Bone marrow (tissue), 2 donors: Measurements from ENCODE around the gene HDAC4.

Experiments
- DNase-seq, 2 donors: peaks; one replicate each; lab custom pipeline; 2025; lab: John Stamatoyannopoulos, UW

The HDAC4 gene

GRCh38 chr2:239201531-239201876 is 199.3 kb downstream of the HDAC4 start:
- no peak for DNase-seq

- DNase-seq = no peak
These were observed 199.9 kb downstream of the HDAC4 start for GRCh38 chr2:239200646-239201530.

DNA sequence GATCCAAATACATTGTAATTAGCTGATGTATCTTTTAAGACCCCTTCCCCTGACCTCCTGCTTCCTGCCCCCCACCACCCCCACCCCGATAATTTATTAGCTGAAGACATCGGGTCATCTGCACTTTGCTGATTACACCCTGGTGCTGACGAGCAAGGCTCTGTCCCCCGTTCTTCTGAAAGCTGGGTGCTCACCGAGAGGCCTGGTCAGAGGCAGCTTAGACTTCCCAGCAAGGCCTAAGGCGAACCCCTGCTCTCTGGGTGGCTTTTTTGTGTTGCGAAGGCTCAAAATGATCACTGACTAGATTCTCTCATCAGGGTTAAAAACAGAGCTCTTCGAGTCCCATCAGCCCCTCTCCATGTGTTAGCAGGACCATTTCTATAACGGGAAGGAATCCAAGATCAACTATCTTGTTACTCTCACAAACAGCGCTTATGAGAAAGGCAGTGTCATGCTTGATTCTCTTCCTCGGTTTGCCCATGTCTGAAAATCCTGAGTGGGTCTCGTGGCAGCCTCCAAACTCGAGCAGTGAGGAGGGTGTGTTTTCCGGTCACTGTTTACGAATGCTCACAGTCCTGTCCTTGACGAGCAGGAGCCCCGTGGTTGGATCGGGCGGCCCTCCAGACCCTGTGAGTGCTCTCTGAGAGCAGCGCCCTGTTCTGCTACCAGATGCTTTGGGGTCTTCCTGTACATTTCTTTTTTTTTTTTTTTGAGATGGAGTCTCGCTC is 201.6 kb downstream of the HDAC4 start:
- no peak for DNase-seq

DNA sequence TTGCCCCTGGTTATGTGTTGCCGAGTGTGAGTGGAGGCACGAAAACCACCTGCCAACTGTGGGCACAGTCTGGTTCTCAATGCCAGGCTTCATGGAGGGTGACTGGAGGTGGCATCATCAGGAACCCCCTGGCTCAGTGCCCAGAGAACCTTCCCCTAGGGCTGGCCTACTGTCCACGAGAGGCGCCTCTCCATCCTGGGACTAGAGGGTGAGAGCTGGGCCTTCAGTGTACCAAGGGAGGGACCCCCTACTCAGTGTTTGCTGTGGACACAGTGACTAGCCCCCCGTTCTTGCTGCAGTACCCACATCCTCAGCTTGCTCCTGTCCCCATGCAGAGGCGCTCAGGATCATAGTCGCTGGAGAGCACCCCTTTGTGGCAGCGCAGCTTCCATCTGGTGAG is 202.6 kb downstream of the HDAC4 start:
- no peak for DNase-seq

DNA sequence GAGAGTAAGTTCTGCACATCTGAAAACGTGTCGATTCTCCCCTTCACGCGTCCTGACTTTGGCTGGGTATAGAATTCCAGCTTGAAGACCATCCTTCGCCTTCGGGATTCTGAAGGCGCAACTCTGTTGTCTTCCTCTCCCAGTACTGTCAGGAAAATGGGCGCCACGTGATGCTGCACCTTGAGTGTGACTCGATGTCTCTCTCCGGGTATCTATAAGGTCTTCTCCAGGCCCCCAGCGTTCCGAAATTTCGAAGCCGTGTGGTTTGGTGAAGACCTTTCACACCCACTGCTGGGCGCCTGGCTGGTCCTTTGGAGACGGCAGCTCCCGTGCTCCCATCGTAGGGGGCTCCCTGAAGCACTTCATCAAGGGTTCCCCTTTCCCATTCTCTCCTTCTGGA is 203.7 kb downstream of the HDAC4 start:
- DNase-seq = no peak

- DNase-seq = no peak
These were observed 204.3 kb downstream of the HDAC4 start for GRCh38 chr2:239196474-239197021.

DNA sequence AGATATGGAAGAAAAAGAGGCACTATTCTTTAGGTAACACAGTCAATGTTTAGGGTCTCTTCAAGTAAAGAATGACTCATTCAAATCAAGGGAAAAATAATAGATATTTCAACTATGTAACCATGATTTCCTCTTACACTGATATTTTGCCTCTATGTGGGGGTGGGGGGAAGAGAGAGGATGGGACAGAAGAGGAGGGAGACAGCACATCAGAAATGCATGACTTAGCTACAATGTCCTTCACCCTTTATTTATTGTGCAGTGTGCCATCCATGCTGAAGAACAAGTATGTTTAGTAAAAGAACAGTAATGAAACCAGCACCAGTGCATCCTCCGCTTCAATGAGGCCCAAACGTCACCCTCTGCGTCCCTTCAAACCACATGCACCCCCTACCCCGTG is 204.8 kb downstream of the HDAC4 start:
- no peak for DNase-seq

- no peak for DNase-seq
These were observed 205.4 kb downstream of the HDAC4 start for GRCh38 chr2:239195318-239195871.

GRCh38 chr2:239194731-239195317 is 206.0 kb downstream of the HDAC4 start:
- DNase-seq = no peak

DNA sequence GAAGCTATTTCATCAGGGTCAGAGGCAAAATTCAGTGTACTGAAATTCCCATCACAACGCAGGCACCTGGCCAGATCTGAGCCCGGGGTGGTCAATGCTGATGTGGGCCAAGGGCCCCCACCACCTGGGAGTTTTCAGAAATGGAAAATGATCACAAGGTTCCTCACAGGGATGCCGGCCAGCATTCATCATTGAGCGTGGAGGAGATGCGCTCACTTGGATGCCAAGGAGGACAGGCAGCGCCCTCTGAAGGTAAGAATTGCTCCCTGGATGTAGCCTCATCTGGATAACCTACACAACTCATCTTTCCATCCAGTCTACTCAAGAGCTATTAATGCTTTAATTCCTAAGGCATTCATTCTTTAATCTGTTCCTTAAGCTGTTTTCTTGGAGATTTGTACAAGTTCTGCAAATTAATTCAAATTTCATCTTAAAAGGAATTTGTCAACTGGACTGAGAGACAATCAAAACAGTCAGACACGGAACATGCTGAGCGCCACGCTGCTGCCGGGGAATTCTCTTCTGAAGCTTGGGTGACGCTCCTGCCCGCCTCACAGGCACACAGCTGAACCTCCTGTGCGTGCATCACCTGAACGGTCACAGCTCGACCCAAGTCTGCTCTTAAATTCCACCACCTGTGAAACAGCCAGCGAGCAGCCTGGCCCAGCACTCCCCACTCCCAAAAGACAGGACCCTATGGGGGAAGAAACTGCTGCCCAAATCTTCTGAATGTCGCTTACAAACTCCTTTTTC is 206.7 kb downstream of the HDAC4 start:
- DNase-seq = no peak

DNA sequence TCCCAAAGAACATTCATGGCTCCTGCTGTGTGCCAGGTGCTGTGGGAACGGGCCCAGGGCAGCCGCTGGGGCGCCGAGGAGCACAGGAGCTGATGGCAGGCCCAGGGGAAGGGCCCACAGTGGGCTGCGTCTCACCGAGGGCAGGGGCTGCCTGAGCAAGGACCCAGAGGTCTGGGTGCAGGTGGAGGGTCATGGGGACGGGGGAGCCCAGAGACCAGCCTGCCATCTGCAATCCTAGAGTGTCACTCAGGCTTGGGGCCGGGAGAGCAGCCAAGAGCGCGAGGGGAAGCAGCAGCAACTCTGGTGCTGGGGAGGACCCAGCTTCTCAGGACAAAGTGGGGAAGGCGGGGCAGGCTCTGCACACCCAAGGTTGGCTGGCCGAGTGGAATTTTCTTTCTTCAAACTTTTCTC is 207.4 kb downstream of the HDAC4 start:
- DNase-seq = no peak

- DNase-seq = no peak
These were observed 207.8 kb downstream of the HDAC4 start for GRCh38 chr2:239192975-239193374.

- no peak for DNase-seq
These were observed 208.4 kb downstream of the HDAC4 start for GRCh38 chr2:239192456-239192855.

DNA sequence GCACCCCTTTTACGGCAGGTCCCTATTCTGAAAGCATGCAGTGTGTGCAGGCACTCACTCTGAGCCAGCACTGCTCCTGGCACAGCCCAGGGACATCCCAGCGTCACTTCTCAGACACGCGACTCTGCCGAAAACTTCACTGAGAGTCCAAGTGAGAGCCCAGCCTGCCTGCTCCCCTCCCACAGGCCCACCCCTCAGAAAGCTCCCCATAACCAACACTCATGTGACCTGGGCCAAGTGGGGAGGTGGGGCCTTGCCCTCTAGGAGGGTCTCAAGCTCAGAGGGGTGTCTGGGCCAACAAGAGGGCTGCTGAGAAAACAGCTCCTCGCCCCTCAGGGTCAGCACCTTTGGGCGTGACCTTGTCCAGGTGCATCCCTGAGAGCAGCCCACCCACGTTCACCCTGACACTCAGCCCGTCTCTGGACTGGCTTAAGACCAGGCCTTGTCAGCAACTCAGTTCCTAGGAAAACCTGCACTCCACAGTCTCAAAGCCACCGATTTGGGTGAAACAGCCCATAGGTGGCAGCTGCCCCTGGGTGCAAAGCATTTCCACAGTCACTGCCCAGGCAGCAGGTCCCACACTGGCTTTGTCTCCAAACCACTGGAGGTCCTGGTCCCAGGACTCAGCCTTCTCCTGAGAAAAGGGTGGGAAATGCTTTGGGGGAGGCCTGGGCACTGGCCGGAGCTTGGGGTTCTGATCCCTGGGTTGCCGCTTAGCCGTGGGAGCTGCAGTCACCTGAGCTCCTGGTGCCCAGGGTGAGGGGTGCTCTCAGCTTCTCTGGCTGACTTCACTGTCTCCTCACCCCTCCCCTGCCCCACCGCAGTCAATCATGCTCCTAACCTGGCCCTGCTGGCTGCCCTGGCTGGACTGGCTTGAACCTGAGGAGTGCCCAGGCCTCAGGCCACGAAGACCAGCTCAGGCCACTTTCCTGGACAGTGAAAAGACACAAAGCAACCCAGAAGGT is 209.6 kb downstream of the HDAC4 start:
- DNase-seq = no peak

DNA sequence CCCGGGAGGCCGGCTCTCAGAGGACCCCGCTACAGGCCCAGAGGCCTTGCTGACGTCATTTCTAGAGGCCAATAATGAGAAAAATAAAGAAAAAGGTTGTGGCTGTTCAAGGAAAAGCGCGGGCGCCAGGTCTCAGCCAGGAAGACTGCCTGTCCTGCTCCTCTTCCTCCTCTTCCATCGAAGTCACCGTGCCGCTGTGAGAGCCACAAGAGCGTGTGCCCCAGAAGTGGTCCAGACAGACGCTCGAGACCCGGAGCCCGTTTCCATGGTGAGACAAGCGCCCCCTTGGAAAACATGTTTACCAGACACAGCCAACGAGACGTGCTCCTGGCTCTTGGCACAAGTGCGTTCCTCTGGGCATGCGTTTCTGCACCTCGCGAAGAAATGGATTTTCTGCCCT is 210.5 kb downstream of the HDAC4 start:
- DNase-seq = no peak

DNA sequence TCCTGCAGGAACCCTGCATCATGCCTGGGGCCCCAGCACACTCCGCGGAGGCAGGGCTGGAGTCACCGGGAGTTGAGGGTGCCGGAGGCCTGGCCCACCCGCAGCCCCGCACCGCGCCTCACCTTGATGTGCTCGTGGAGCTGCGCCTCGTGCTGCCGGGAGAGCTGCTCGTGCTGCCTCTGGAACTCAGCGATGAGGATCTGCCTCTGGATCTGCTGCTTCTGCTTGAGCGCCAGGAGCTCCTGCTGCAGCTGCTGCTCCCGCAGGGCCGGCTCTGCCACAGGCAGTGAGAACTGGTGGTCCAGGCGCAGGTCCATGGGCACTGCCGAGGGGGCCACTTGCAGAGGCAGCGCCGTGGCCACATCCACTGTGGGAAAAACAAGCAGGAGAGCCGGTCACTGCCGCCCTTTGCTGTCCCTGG is 211.1 kb downstream of the HDAC4 start:
- no peak for DNase-seq

DNA sequence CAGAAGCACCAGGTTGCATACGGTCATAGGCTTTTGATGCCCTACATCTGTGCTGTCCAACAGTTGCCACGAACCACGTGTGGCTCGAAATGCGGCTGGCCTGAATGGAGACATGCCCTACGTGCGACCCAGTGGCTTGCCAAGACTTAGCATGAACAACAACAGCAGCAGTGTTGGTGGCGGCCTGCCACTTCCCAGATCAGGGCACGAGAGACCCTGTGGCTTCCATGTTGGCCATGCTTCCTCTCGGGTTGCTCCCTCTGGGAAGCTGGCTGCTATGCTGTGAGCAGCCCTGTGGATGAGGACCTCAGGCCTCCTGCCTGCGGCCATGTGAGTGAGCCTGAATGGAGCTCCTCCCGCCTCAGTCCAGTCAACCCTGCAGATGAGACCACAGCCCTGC is 212.3 kb downstream of the HDAC4 start:
- DNase-seq = no peak

GRCh38 chr2:239187464-239188253 is 213.2 kb downstream of the HDAC4 start:
- DNase-seq = no peak

- DNase-seq = no peak
These were observed 214.1 kb downstream of the HDAC4 start for GRCh38 chr2:239186516-239187357.
